HepG2 (cell line): ENCODE data around the gene ISG20. TPM values are rescaled to one million over a fixed set of nuclear protein-coding genes. Genes with fewer than 3 reads are reported as not detected.

Source experiments
- CCDC6 ChIP-seq: sonication (generic); formaldehyde crosslinking; IDR thresholded peaks from 2 replicates; pipeline ENCODE4 v1.8.1; 2022; ENCODE audit warnings: mild to moderate bottlenecking, missing genetic modification reagents, moderate library complexity
- CEBPB ChIP-seq: IDR thresholded peaks from 2 replicates; pipeline ENCODE4 v1.6.1; 2011; ENCODE audit warnings: low read depth, low read length, improper control_type of control experiment, borderline replicate concordance
- DNMT3B ChIP-seq: conservative IDR thresholded peaks from 2 replicates; pipeline ENCODE4 v1.6.1; 2016; ENCODE audit warnings: missing biosample characterization, control low read depth
- DRAP1 ChIP-seq: IDR thresholded peaks from 2 replicates; pipeline ENCODE4 v1.6.1; 2016; ENCODE audit warnings: missing genetic modification reagents, missing compliant biosample characterization
- HDAC1 ChIP-seq: sonication (generic); formaldehyde crosslinking; IDR thresholded peaks from 2 replicates; pipeline ENCODE4 v1.5.1; 2020; ENCODE audit warnings: mild to moderate bottlenecking, missing genetic modification reagents
- HDAC2 ChIP-seq: sonication (generic); formaldehyde crosslinking; IDR thresholded peaks from 2 replicates; pipeline ENCODE4 v1.4.0; 2020; ENCODE audit warnings: missing genetic modification reagents
- HES4 ChIP-seq: sonication (generic); formaldehyde crosslinking; IDR thresholded peaks from 2 replicates; pipeline ENCODE4 v1.9.0; 2021; ENCODE audit warnings: mild to moderate bottlenecking, missing genetic modification reagents, borderline replicate concordance
- IRX3 ChIP-seq: sonication (generic); formaldehyde crosslinking; IDR thresholded peaks from 2 replicates; pipeline ENCODE4 v1.8.1; 2023; ENCODE audit warnings: mild to moderate bottlenecking, low read depth, missing genetic modification reagents, borderline replicate concordance
- LBX2 ChIP-seq: sonication (generic); formaldehyde crosslinking; IDR thresholded peaks from 2 replicates; pipeline ENCODE4 v1.5.0; 2020; ENCODE audit warnings: missing genetic modification reagents, mild to moderate bottlenecking, borderline replicate concordance
- MAFK ChIP-seq, 2 experiments: IDR thresholded peaks in 1 of 2; conservative IDR thresholded peaks in 1 of 2; 2 replicates each; pipeline ENCODE4 v1.6.1; 2011; ENCODE audit warnings: improper control_type of control experiment in 2 of 2, low read length in 2 of 2
- MAX ChIP-seq: IDR thresholded peaks from 2 replicates; pipeline ENCODE4 v1.6.1; 2012; ENCODE audit warnings: inconsistent platforms
- NFATC3 ChIP-seq: sonication (generic); formaldehyde crosslinking; IDR thresholded peaks from 2 replicates; pipeline ENCODE4 v1.5.1; 2020; ENCODE audit warnings: mild to moderate bottlenecking, missing genetic modification reagents
- NRL ChIP-seq: sonication (generic); formaldehyde crosslinking; IDR thresholded peaks from 2 replicates; pipeline ENCODE4 v1.5.0; 2020; ENCODE audit warnings: missing genetic modification reagents, mild to moderate bottlenecking, moderate library complexity, borderline replicate concordance
- PATZ1 ChIP-seq: sonication (generic); formaldehyde crosslinking; IDR thresholded peaks from 2 replicates; pipeline ENCODE4 v1.4.0; 2020; ENCODE audit warnings: missing genetic modification reagents
- SAP130 ChIP-seq: IDR thresholded peaks from 2 replicates; pipeline ENCODE4 v1.6.1; 2016; ENCODE audit warnings: low read depth
- SIN3A ChIP-seq: IDR thresholded peaks from 2 replicates; pipeline ENCODE4 v1.6.1; 2011; ENCODE audit warnings: low read depth, mild to moderate bottlenecking, control low read depth, low read length, borderline replicate concordance
- SOX6 ChIP-seq, 2 experiments: fragments of 450-650 bp in 1 of 2; sonication (generic) in 1 of 2; formaldehyde crosslinking in 1 of 2; IDR thresholded peaks; 2 replicates each; pipeline versions ENCODE4 v1.4.0 to v1.6.1; 2017 to 2020; ENCODE audit warnings: antibody characterized with exemption in 1 of 2, mild to moderate bottlenecking in 1 of 2, missing genetic modification reagents in 1 of 2
- SSRP1 ChIP-seq: IDR thresholded peaks from 2 replicates; pipeline ENCODE4 v1.6.1; 2016; ENCODE audit warnings: control low read depth
- THAP11 ChIP-seq: IDR thresholded peaks from 2 replicates; pipeline ENCODE4 v1.6.1; 2016; ENCODE audit warnings: missing biosample characterization, missing genetic modification reagents
- USF2 ChIP-seq, 2 experiments: sonication (generic) in 1 of 2; formaldehyde crosslinking in 1 of 2; IDR thresholded peaks; 2 replicates each; pipeline versions ENCODE4 v1.5.1 to v1.6.1; 2011 to 2020; ENCODE audit warnings: borderline replicate concordance in 1 of 2, low read depth in 1 of 2, low read length in 1 of 2, mild to moderate bottlenecking in 1 of 2, missing genetic modification reagents in 1 of 2, moderate library complexity in 1 of 2
- ZMAT3 ChIP-seq: sonication (generic); formaldehyde crosslinking; conservative IDR thresholded peaks from 2 replicates; pipeline ENCODE4 v1.7.0; 2021; ENCODE audit warnings: missing genetic modification reagents
- ZNF121 ChIP-seq: sonication (generic); formaldehyde crosslinking; IDR thresholded peaks from 2 replicates; pipeline ENCODE4 v1.5.0; 2020; ENCODE audit warnings: mild to moderate bottlenecking, missing genetic modification reagents
- ZNF263 ChIP-seq: sonication (generic); formaldehyde crosslinking; IDR thresholded peaks from 2 replicates; pipeline ENCODE4 v1.4.0; 2020; ENCODE audit warnings: missing genetic modification reagents
- ZNF331 ChIP-seq: sonication (generic); formaldehyde crosslinking; IDR thresholded peaks from 2 replicates; pipeline ENCODE4 v1.4.0; 2020; ENCODE audit warnings: missing genetic modification reagents
- ZNF430 ChIP-seq: sonication (generic); formaldehyde crosslinking; IDR thresholded peaks from 2 replicates; pipeline ENCODE4 v1.9.0; 2021; ENCODE audit warnings: mild to moderate bottlenecking, missing genetic modification reagents
- polyA plus RNA-seq, 8 experiments: library from polyadenylated mRNA; depleted of rRNA in 3 of 8; stranded (reverse) in 7 of 8; unstranded in 1 of 8; fragments of >200 nt; fragmentation: Illumina TruSeq in 4 of 8; extraction: Trizol in 4 of 8; gene quantifications; 2 replicates each; pipeline versions ENCODE4 v1.2.1 to v1.2.3, GENCODE V29; 2011 to 2016; ENCODE audit warnings: low read depth in 4 of 8, missing spikeins in 1 of 8, mixed read lengths in 1 of 8; ENCODE audit not compliant: insufficient read depth in 1 of 8
- total RNA-seq, 5 experiments: library from RNA; depleted of rRNA; stranded (reverse); fragments of >200 nt; fragmentation: Illumina TruSeq; extraction: Trizol; gene quantifications; 2 replicates each; pipeline ENCODE4 v1.2.3, GENCODE V29; 2016; ENCODE audit warnings: low read depth in 1 of 5

Gene ISG20
- total and polyA plus RNA-seq, 2 of the 13 experiments (the other 11 are each of a cell fraction or from before 2014, with no cell fraction given) = 6.3 to 31.5 TPM

GRCh38 chr15:88621789-88622604 lies 16.8 kb upstream of the ISG20 start (continued):
- TF ChIP-seq USF2 (IDR thresholded peaks at IDR 0.05; ENCODE audit: low read depth, low read length) (no peak), USF2 (CRISPR knock-in tag; IDR thresholded peaks at IDR 0.05; ENCODE audit: borderline replicate concordance) (no peak), ZNF331 (CRISPR knock-in tag) (no peak), ZNF121 (CRISPR knock-in tag) (no peak), PATZ1 (CRISPR knock-in tag) (peak; percentile 43; the same call in 1 of the 2 replicates), DRAP1 (CRISPR knock-in tag) (peak; percentile 52; the same call in 1 of the 2 replicates), DNMT3B (no peak), THAP11 (CRISPR knock-in tag) (no peak), NFATC3 (CRISPR knock-in tag) (no peak), ZNF430 (CRISPR knock-in tag) (peak; percentile 0; the same call in 1 of the 2 replicates), HDAC2 (CRISPR knock-in tag) (0 out of 2 replicates have a peak, but pooled peaks have one; percentile 8), SSRP1 (peak; percentile 26; the same call in 1 of the 2 replicates), HDAC1 (CRISPR knock-in tag) (peak; percentile 73; the same call in 1 of the 2 replicates), IRX3 (no peak), ZMAT3 (CRISPR knock-in tag) (no peak), ZNF263 (CRISPR knock-in tag) (no peak), MAX (0 out of 2 replicates have a peak, but pooled peaks have one; percentile 37), HES4 (no peak), SOX6 (IDR thresholded peaks at IDR 0.05) (no peak), SOX6 (CRISPR knock-in tag; IDR thresholded peaks at IDR 0.05) (no peak), SIN3A (peak; percentile 33; the same call in 1 of the 2 replicates), CEBPB (peak; percentile 73), NRL (CRISPR knock-in tag) (no peak), SAP130 (peak; percentile 86), LBX2 (no peak), CCDC6 (0 out of 2 replicates have a peak, but pooled peaks have one; percentile 53), MAFK (conservative IDR thresholded peaks at IDR 0.05 in 1 of 2, IDR thresholded peaks at IDR 0.05 in 1 of 2; ENCODE audit: low read length in 2 of 2) (peak; percentile 79 to 85)
